Measurements from ENCODE around the gene ST6GAL2. TPM values are rescaled to one million over a fixed set of nuclear protein-coding genes. Genes with fewer than 3 reads are reported as not detected.

Gene ST6GAL2
- total RNA-seq, 1 experiment from 2014 or later, result 11.0 TPM

GRCh38 chr2:106921451-106921850 lies 35.5 kb upstream of the ST6GAL2 start:
- Mint-ChIP-seq H3K27ac (no peak overlapping the region), H3K4me3 (no peak overlapping the region), H3K36me3 (peaks cover 7% of the 10 kb centered on the region), H3K4me1 (peaks cover 29% of the 10 kb centered on the region), H3K27me3 (ENCODE audit: low read depth) (peaks cover 3% of the 10 kb centered on the region; the same call in 1 of the 2 replicates), H3K9me3 (peaks cover 30% of the 10 kb centered on the region)
- ChIA-PET POLR2A (no interaction called here), CTCF (no interaction called here)
- TF ChIP-seq OVOL2 (CRISPR knock-in tag; IDR thresholded peaks at IDR 0.05; ENCODE audit: borderline replicate concordance) (no peak), E2F4 (CRISPR knock-in tag; IDR thresholded peaks at IDR 0.05; ENCODE audit: borderline replicate concordance, low read depth) (no peak), PREB (CRISPR knock-in tag; IDR thresholded peaks at IDR 0.05; ENCODE audit: borderline replicate concordance) (no peak), ZNF425 (CRISPR knock-in tag; conservative IDR thresholded peaks at IDR 0.05) (no peak), ATF6 (CRISPR knock-in tag; IDR thresholded peaks at IDR 0.05) (no peak), GTF2I (CRISPR knock-in tag; conservative IDR thresholded peaks at IDR 0.05) (no peak), ATF3 (CRISPR knock-in tag; conservative IDR thresholded peaks at IDR 0.05) (no peak), SMAD3 (CRISPR knock-in tag; IDR thresholded peaks at IDR 0.05; ENCODE audit: borderline replicate concordance) (no peak), ZNF512 (CRISPR knock-in tag; IDR thresholded peaks at IDR 0.05; ENCODE audit: borderline replicate concordance) (no peak), ZNF232 (CRISPR knock-in tag; IDR thresholded peaks at IDR 0.05) (no peak), E2F1 (CRISPR knock-in tag; IDR thresholded peaks at IDR 0.05) (no peak), ATF1 (CRISPR knock-in tag; IDR thresholded peaks at IDR 0.05) (no peak), HMGA2 (CRISPR knock-in tag; IDR thresholded peaks at IDR 0.05) (no peak), ARID4B (CRISPR knock-in tag; IDR thresholded peaks at IDR 0.05; ENCODE audit: borderline replicate concordance) (no peak), MLX (CRISPR knock-in tag; IDR thresholded peaks at IDR 0.05) (no peak), SP1 (CRISPR knock-in tag; conservative IDR thresholded peaks at IDR 0.05) (no peak)
- ATAC-seq, result no peak
- DNase-seq (ENCODE audit: low spot score), result no peak

Measured in WTC11 (cell line).